GM18517 (cell line): ENCODE results near the gene BOD1L2.

Experiments used
- ATAC-seq: cut with Tn5 transposase; IDR thresholded peaks from one replicate; pipeline ENCODE4 v1.9.1; 2021; ENCODE audit warnings: mild to moderate bottlenecking, moderate library complexity; ENCODE audit not compliant: unreplicated experiment

Gene BOD1L2

GRCh38 chr18:57146956-57147636, at the start of gene BOD1L2:
Gene BOD1L2, plus strand, starts transcription at chr18:57147087. Its CDS starts 226 bp downstream, at chr18:57147313.
- no peak for ATAC-seq

DNA sequence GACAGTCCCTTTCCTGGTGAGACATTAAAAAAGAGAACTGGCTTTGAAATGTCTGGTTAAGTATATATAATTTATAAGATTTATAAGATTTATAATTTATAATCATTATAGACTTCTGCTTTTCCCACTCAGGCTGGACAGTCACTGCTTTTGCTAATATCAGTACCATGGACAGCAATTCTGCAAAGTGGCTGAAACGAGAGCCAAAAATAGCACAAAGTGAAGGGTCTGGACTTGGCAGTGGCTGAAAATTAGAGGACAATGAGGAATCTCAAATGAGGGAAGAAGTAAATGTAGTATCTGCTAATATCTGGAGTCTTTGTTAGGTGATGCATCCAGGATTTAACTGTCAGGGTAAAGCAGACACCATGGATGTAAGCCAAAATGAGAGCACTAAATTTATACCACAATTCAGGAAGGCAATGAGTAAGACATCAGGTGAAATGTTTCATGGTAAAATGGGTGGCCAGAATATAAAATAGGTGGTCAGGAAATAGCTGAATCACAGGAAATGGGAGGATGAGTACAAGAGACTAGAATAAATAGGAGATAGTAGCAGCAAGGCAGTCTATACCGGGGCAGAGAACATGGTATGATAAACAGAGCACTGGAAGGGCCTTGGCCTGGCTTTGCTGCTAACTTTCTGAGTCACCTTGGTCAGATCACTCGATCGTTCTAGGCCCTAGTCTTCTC, 39.6 kb upstream of the BOD1L2 start:
- no peak for ATAC-seq

DNA sequence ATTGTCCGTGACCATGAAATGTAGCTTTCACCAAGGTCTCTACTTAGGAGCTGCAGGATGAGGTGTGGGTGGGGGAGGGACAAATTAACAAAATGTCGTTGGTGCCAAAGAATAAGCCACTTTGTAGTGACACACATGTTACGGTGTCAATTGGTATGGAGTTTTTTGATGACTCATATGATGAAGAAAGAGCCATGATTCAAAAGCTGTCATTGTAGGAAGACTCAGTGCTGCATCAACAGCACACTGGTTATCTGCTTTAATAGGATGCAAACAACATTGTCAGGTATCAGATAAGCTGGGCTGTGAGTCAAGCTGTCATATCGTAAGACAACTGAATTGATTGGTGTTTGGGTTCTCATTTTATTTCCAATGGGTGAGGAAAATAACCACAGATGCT, 36.6 kb upstream of the BOD1L2 start:
- ATAC-seq: no peak

DNA sequence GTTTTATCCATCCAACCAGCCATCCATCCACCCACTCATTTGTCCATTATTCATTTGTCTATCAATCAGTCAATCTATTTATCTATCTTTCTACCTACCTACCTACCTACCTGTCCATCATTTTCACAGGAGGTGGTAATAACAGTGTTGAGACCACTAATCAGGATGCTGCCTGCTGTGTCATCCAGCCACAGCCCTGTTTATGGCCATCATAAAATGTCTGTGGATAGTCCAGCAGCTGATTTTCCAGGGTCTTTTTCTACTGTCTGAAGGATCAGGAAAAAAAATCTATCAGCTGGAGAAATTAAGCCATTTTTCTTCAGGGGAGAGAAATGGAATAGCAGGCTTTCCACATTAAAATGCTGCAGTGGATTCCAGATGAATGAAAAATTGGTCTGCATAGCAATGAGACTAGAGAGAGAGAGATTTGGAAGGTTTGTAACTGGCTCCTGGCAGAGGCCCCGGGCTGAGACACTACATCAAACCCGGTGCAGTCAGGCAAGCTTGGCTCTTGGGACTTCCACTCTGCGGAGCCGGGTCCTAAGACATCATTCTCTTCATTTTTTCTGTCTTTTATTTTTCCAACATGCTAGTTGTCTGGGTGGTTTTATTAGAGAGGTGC, 33.0 kb upstream of the BOD1L2 start:
- ATAC-seq: no peak

GRCh38 chr18:57116598-57117132, 30.2 kb upstream of the BOD1L2 start:
- no peak for ATAC-seq

DNA sequence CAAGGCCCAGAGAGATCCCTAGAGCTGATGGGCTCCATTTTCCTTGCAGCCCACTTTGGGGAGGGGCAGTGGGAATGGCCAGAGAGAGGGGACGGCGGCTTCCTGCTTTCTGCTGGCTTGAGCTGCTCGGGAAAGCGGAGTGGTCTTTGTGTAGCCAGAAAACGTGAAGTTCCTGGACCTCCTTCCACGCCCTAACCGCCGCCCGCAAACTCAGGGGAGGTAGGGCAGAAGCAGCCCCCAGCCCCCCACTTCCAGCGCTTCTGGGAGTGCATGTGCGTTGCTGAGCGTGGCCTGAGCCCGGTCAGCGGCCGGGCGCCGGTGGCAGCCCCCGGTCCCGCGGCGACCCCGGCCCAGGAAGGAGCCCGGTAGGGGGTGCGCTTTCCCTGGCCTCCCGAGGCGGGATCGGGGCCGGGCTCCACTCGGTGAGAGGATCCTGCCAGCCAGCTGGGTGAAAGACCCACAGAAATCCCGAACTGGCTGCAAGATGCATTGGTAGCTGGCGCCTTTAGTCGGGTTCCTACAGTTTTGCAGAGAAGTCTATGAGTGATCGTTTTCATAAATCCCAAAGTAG, 25.3 kb upstream of the BOD1L2 start:
- ATAC-seq: no peak

- no peak for ATAC-seq
These were observed 23.9 kb upstream of the BOD1L2 start for GRCh38 chr18:57122936-57123510.

DNA sequence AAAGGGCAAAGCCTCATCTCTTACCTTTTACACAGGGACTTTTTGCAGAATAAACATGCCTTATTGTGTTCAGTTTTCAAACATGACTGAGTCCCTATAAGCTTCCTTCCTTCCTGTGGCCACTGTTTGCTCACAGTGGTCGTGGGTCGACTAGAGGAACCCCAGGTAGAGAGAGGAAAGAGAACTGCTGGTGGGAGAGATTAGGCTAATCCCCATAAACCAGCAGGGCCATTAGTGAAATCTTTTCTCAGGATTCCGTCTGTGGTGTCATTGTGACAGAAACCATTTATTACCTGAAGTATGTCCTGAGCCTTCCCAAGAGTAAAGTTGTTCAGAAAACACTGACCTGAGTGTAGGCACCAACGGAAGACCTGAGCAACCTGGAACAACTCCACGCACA, 21.3 kb upstream of the BOD1L2 start:
- no peak for ATAC-seq

DNA sequence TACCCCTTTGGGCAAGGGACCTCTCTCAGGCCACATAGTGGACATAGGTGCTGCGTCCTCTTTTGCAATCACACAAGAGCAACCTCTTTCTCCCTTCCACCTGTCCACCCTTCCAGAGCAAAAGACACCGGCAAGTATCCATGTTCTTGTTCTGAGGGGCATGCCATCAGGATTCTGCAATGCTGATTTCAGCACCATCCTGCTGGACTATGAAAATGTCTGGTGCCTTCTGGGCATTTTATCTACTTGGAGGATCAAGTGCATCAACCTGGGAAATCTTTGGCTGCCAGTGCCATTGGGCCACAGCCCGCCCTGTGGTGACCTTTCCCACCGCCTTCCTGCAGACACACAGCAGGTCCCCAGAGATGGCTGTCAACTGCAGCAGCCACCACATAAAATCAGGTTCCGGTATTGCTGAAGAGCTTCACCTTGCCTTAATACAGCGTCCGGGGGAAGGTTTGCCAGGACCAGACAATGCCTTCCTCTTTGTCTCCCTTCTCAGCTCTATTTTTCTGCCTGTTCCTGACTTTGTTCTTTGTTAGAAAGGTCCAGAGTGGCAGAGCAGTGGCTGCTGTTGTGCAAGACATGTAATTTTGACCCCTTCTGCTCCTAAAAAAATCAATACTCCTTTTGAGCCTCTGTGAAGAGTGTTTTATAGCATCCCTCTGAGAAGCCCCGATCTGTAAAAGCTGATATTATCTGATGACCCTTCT, 18.5 kb upstream of the BOD1L2 start:
- ATAC-seq: no peak

- no peak for ATAC-seq
These were observed 15.8 kb upstream of the BOD1L2 start for GRCh38 chr18:57131101-57131500.

DNA sequence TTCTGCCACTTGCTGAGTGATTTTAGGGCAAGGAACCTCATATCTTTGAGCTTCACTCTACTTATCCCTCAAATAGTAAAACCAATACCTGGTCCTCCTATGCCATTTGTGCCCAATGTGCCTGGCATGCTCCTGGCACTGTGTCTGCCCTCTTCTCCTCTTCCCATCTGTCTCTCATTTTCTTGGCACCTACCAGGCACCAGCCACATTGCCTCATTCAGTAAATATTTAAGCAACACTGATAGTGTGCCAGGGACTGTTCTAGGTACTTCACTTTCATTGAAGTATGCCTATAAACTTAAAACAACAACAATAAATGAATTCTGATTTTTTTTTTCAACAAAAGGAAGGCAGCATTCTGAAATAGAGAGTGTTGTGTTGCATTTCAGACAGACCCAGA, 15.1 kb upstream of the BOD1L2 start:
- ATAC-seq: no peak

DNA sequence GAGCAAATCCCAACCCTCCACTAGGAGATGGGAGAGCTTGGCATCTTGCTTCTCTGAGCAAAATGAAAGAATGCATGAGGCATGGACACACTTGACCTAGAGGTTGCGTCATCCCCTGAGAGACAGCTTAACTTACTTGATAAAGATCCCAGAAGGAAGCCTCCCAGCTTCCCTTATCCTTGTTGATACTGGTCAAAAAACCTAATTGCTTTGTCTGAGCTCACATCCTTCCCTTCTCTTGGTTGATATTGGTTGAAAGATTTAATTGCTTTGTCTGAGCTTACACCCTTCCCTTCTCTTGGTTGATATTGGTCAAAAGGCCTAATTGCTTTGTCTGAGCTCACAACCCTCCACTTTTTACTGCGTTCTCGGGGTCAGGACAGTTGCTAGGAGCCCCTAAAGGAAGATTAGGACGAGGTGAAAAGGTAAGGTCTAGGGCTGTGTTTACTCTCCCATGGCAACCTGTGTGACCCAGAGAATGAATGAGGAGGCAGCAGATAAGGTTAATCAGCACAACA, 12.2 kb upstream of the BOD1L2 start:
- no peak for ATAC-seq

DNA sequence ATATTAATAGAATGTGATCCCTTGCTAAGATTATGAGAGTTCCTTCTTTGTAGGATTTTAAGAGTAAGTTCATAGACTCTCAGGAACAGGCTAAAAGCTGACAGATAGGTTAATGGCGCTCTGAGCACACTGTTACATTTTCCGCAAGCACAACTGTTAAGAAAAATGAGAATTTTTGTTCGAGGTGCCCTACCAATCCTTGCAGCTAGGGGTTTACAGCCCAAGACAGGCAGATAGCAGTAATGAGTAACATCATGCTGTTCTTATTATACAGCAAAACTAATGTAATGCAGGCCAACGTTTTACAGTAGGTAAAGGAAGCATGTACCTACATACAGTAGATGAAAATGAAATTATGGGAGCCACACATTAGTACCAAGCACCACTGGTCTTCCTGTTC, 11.2 kb upstream of the BOD1L2 start:
- no peak for ATAC-seq

- no peak for ATAC-seq
These were observed 9.0 kb upstream of the BOD1L2 start for GRCh38 chr18:57137847-57138246.

DNA sequence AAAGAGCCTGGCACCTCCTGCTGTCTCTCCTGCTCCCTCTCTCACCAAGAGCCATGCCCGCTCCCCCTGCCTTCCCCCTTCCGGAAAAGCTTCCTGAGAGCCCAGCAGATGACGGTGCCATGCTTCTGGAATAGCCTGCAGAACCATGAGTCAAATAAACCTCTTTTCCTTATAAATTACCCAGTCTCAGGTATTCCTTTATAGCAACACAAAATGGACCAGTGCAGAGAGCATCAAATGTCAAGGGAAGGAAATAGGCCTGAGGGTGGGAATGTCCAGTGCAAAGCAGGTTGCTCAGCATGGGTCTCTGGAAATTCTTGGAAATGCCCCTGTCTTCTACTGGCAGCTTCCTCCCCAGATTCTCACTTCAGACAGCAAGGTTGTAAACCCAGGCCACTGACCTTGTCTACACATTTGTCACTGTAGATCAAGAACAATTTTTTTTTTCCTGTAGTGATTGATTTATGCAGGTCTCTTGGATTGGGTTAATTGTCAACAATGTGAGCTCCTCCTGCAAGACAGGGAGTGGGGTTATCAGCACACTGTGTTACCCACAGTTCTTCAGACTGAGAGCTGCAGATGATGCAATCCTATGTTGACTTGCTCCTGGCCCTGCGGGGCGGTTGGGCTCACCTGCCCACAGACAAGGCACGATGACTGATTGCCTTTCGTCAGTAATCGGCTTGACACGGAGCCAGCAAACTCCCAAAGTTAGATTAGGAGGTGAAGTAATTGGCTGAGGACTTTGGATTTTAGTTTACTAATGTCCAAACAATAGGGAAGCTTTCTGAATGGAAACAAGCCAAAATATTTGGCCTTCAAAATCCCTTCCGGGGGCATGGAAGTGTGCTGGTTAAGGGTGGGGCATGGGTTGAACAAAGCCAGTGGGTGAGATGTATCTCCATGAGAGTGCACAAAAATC, 5.4 kb upstream of the BOD1L2 start:
- no peak for ATAC-seq

GRCh38 chr18:57142324-57142723, 4.6 kb upstream of the BOD1L2 start:
- ATAC-seq: no peak

- ATAC-seq: no peak
These were observed 3.6 kb upstream of the BOD1L2 start for GRCh38 chr18:57143265-57143664.

DNA sequence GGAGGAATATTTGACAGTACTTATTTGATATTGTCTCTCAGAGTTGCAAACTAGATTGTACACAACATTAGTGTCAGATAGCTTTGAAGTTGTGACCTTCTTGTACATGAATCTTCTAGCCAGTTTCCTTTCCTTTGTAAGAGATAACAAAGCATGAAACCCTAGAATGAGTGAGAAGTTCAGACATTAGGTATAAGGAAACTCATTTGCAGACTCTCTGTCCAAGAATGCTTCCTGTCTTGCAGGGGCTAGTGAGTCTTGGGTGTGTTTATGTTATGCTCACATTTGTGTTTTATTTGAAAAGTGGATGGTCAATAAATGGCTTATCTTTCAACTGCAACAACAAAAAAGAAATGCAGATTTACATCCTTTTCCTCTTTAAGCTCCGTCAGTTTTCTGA, 1.4 kb downstream of the BOD1L2 start:
- no peak for ATAC-seq

- ATAC-seq: no peak
These were observed 2.2 kb downstream of the BOD1L2 start for GRCh38 chr18:57149051-57149450.
